Ovary (tissue), 3 donors: ENCODE measurements around the gene KIF16B.

Source experiments
- CTCF ChIP-seq, 3 donors: fragments of 450-650 bp in 2 of 3; fragments of 200-600 bp in 1 of 3; IDR thresholded peaks; one replicate each; pipeline versions ENCODE4 v1.5.1 to v1.8.0; 2016 to 2022; ENCODE audit warnings: antibody characterized with exemption in 3 of 3, mild to moderate bottlenecking in 1 of 3
- EP300 ChIP-seq: sonication (generic); formaldehyde crosslinking; IDR thresholded peaks from one replicate; pipeline ENCODE4 v1.6.1; 2017; ENCODE audit warnings: antibody characterized with exemption
- POLR2A ChIP-seq: fragments of 450-650 bp; IDR thresholded peaks from one replicate; pipeline ENCODE4 v1.6.1; 2017; ENCODE audit warnings: antibody characterized with exemption, mild to moderate bottlenecking, moderate library complexity
- donor health status: DM: no; HTN: no; CAD: no.

DNA sequence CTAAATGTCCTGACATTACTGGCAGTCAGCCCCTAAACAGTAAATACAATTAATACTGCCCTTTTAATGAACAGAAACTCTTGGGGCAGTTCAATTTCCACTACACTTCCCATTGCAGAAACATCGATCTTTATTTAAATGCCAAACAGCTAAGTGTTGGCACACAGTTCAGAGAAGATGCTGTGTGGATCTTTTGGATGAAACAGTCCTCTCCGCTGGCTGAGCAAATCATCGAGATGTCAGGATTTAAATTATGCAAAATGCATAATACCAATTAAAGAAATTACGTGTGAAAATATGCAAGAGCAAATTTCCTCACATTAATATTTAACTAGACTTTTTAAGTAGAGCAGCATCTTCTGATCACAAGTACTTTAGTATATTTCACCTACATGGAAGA is 132.6 kb downstream of the KIF16B start:
- TF ChIP-seq POLR2A (no peak), CTCF (IDR thresholded peaks at IDR 0.05) (no peak), EP300 (no peak)
